ENCODE measurements around the gene SCN9A. TPM values are rescaled to one million over a fixed set of nuclear protein-coding genes. Genes with fewer than 3 reads are reported as not detected.

SCN9A gene
- total RNA-seq, 1 experiment from 2014 or later, result 0.07 TPM

GRCh38 chr2:166411473-166412230, 35.9 kb upstream of the SCN9A start:
- no peak for TF ChIP-seq YY1 (IDR thresholded peaks at IDR 0.05; ENCODE audit: extremely low read depth, insufficient replicate concordance, low read depth, low read length)
- no peak for TF ChIP-seq ZNF274 (IDR thresholded peaks at IDR 0.05; ENCODE audit: low read depth, low read length)
- no peak for TF ChIP-seq REST (IDR thresholded peaks at IDR 0.05; ENCODE audit: low read depth)
- TF ChIP-seq CEBPB (IDR thresholded peaks at IDR 0.05; ENCODE audit: low read depth), result no peak
- TF ChIP-seq ZFX (IDR thresholded peaks at IDR 0.05), result no peak
- TF ChIP-seq FOSL1 (IDR thresholded peaks at IDR 0.05; ENCODE audit: low read depth), result no peak
- TF ChIP-seq SP1 (IDR thresholded peaks at IDR 0.05; ENCODE audit: low read depth), result no peak
- TF ChIP-seq CTCF (IDR thresholded peaks at IDR 0.05 in 2 of 3, conservative IDR thresholded peaks at IDR 0.05 in 1 of 3; ENCODE audit: borderline replicate concordance in 1 of 3, insufficient read depth in 1 of 3, low read depth in 2 of 3, low read length in 2 of 3), result no peak
- no peak for TF ChIP-seq CBX3 (IDR thresholded peaks at IDR 0.05; ENCODE audit: low read depth)
- no peak for TF ChIP-seq RAD21 (IDR thresholded peaks at IDR 0.05; ENCODE audit: low read depth)
- TF ChIP-seq ZBTB33 (IDR thresholded peaks at IDR 0.05; ENCODE audit: extremely low read depth, insufficient replicate concordance, low read length), result no peak
- TF ChIP-seq ATF3 (IDR thresholded peaks at IDR 0.05), result no peak
- TF ChIP-seq SIN3A (IDR thresholded peaks at IDR 0.05; ENCODE audit: low read depth), result no peak
- RAD21 ChIA-PET (ENCODE audit: low non-redundant PET in 1 of 2, low total read pairs in 2 of 2, uncharacterized antibody in 2 of 2, unreplicated experiment in 2 of 2), result no interaction called here
- ATAC-seq, result peak; percentile 52; the same call in 1 of the 2 replicates
- H3K27ac ChIP-seq (ENCODE audit: low read depth, low read length), result no peak overlapping the region
- no peak overlapping the region for H3K9ac ChIP-seq (ENCODE audit: low read length)
- DNase-seq (ENCODE audit: low read depth, low spot score), result peak; percentile 12
- H3K4me2 ChIP-seq (ENCODE audit: low read length), result peak overlapping the region; percentile 8; the same call in 1 of the 2 replicates
- no peaks in the 10 kb centered on the region for H3K79me2 ChIP-seq (ENCODE audit: insufficient read depth, low read length)
- POLR2A ChIA-PET, result interaction anchor here (1.0 kb wide), 1 partner anchor 27 kb away, joined by 3 read pairs; no protein-coding TSS in a partner anchor
- intact Hi-C loops (cut with micrococcal nuclease), result no loop called here
- H2AFZ ChIP-seq (ENCODE audit: low read depth, low read length, poor library complexity, severe bottlenecking), result no peak overlapping the region
- peaks cover 3 to 11% of the 10 kb centered on the region in 2 experiments; a peak in 2 of 4 replicates for H3K4me1 ChIP-seq (ENCODE audit: control insufficient read depth in 1 of 2, insufficient read depth in 2 of 2, low read length in 2 of 2)
- H3K9me2 ChIP-seq (ENCODE audit: insufficient read depth), result no peaks in the 10 kb centered on the region
- no peaks in the 10 kb centered on the region for H4K20me1 ChIP-seq (ENCODE audit: insufficient read depth)
- H3K36me3 ChIP-seq (ENCODE audit: control insufficient read depth in 1 of 2, insufficient read depth in 2 of 2, low read length in 2 of 2), result no peaks in the 10 kb centered on the region
- H3K4me3 ChIP-seq (replicated peaks in 1 of 2; ENCODE audit: low read depth in 1 of 2, low read length in 2 of 2), result no peak overlapping the region
- CTCF ChIA-PET, result interaction anchor here (1.4 to 2.1 kb wide), 2 partner anchors 8 to 51 kb away, joined by 6 to 10 read pairs; no protein-coding TSS in a partner anchor
- TSS peak; percentile 94 for BruUV-seq (replicated peaks)
- no peaks in the 10 kb centered on the region for H3K9me3 ChIP-seq (ENCODE audit: control insufficient read depth in 1 of 2, insufficient read depth in 1 of 2, low read depth in 1 of 2, low read length in 2 of 2)
- H3K27me3 ChIP-seq (ENCODE audit: insufficient read depth, low read length), result peaks cover 10% of the 10 kb centered on the region; the same call in 1 of the 2 replicates
